Endometrium (tissue), 2 donors: Measurements from ENCODE around the gene CSNK2A1.

Source experiments
- FAIRE-seq: peaks from 2 replicates; lab custom pipeline; 2012; peaks lifted over from hg19 to GRCh38; lab: Jason Lieb, UNC
- donor health status: control.
- donor health status: control.

CSNK2A1 gene

DNA sequence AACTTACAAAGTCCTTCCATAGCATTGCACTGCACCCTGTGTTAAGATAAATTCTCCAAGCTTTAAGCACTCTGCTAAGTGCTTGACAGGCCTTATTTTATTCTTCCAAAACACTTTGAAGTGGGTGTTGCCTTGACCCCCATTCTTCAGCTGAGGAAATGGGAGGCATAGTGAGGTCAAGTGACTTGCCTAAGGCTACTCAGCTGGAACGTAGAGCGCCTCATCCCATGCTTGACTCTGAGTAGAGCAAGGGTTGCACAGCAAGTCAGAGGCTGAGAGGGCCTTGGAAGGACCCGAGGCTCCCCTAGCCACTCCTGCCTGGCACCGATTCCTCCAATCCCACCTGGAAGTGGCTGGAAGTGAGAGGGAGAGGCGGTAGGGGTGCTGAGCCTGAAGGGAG lies 19.6 kb upstream of the CSNK2A1 start:
- no peak for FAIRE-seq

- no peak for FAIRE-seq
These were observed 18.8 kb upstream of the CSNK2A1 start for GRCh38 chr20:562232-562897.

DNA sequence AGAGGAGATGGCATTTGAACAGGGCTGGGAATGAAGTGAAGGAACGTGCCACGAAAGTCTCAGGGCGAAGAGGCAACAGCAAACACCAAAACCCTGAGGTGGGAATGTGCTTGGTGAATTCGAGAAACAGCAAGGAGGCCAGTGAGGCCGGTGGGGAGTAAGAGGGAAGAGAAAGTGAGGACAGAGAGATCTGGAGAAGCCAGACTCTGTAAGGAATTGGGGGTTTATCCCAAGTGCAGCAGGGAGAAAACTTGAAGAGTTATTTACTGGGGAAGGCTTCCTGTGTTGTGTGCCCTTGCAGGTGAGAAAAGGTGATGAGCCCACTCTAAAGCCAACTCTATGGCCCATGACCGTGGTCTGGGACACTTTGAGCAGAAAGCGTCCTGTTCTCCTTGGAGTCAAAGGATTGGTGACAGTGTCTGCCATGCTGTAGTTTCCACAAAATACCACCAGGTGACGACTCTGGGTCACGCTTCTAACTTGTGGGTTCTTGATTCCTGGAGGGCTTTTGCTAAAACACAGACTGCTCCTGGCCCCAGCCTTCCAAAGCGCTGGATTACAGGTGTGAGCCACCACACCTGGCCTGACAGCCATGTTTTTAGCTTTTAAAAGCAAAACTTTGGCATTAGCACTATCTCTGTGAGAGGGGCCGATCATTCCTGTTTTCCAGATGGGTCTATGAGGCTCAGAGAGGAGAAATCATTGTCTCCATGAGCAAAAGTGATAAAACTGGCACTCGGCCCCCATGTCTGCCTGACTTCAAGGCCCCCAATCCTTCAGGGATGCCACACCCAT lies 18.0 kb upstream of the CSNK2A1 start:
- FAIRE-seq: no peak

DNA sequence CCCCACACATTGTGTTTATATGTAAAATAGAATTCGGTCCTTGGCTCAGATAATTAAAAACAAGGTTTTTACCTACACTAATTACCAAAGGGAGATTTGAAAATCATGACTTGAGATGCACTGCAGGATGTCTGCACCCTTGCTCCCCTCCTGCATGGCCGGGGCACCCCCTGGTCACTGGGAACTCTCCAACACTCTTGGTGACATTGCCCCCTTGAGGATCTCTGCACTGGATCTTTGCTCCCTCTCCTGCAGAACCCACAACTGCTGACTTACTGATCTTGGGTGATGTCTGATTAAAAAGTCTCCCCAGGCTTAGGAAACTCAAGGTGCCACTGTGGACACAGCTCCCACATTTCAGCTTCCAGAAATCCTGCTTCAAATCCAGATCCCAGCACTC lies 17.1 kb upstream of the CSNK2A1 start:
- no peak for FAIRE-seq

GRCh38 chr20:558117-558516 lies 14.5 kb upstream of the CSNK2A1 start:
- no peak for FAIRE-seq

GRCh38 chr20:556984-557383 lies 13.4 kb upstream of the CSNK2A1 start:
- no peak for FAIRE-seq

GRCh38 chr20:555976-556385 lies 12.4 kb upstream of the CSNK2A1 start:
- FAIRE-seq: no peak

- FAIRE-seq: no peak
These were observed 7.0 kb upstream of the CSNK2A1 start for GRCh38 chr20:550611-551010.

DNA sequence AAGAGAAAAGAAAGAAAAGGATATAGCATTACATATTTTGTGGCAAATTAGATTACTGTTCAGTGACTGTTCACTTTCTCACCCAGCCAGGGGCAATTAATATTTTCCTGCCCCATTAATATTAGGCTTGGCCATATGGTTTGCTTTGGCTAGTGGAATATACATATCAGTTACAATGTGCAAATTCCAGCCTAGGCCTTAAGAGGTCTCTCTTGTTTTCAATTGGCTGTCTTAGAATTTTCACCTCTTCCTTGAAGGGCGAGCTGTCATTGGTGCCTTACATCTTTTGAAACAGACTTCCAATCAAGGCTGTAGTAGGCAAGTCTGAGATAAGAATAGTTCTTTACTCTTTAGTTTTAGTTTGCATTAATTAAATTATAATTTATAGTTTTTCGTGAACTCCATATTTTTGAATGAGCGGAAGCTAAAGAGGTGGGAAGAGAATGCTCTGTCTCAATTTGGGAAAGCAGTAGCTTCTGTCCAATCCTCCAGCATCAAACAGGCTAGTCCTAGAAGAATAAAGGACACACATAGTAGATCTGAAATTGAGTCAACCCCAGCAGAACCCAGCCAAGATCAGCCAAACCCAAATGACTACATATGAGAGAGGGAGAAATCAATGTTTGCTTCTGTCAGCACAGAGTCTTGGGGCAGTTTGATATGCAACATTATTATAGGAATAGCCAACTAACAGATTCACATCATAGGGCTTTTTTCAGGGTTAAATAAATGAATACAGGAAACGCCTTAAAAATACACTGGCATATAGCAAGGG lies 6.3 kb upstream of the CSNK2A1 start:
- FAIRE-seq: no peak

DNA sequence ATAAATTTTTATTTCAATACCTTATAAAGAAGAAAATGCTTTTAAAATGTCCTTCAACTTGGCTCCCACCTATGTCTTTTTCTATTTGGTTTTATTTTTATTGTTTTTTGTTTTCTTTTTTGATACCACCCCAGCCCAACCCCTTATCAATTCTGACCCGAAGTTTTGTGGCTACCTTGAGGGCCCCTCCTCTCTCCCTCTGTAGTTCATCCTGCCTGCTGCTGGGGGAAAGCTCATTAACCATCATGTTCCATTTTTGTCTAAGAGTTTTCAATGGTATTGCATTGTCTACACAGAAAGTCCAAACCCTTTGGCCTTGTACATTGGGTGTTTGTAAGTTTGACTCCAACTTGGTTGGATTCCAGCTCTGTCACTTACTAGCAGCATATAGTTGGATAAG lies 5.3 kb upstream of the CSNK2A1 start:
- FAIRE-seq: no peak

- FAIRE-seq: no peak
These were observed 3.8 kb upstream of the CSNK2A1 start for GRCh38 chr20:547394-547793.

GRCh38 chr20:546353-546752 lies 2.8 kb upstream of the CSNK2A1 start:
- FAIRE-seq: no peak

DNA sequence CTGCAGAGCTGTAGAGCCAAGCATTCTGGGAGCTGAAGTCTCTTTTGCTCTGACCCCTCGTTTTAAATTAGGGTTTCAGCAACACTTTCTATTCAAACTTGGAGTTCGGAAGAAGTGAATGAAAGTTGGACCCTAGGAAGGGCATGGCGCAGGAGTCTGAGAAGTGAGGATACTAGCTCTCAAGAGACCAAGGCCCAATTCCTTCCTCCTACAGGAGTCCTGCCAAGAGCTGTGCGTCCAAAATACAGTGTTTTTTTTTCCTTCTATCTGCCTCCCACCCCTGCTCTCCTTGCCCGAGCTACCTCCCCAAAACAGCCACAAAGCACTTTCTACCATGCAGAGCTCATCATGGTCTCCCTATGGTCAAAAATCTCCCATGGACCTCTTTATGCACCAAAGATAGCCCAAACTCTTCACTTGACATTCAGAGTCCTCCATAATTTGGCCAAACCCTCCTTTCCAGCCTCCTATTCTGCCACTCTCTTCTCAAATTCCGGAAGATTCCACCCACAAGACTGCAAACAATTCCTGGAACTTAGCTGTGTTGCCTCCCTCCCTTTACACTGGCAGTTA lies 649 bp upstream of the CSNK2A1 start:
- FAIRE-seq: no peak

DNA sequence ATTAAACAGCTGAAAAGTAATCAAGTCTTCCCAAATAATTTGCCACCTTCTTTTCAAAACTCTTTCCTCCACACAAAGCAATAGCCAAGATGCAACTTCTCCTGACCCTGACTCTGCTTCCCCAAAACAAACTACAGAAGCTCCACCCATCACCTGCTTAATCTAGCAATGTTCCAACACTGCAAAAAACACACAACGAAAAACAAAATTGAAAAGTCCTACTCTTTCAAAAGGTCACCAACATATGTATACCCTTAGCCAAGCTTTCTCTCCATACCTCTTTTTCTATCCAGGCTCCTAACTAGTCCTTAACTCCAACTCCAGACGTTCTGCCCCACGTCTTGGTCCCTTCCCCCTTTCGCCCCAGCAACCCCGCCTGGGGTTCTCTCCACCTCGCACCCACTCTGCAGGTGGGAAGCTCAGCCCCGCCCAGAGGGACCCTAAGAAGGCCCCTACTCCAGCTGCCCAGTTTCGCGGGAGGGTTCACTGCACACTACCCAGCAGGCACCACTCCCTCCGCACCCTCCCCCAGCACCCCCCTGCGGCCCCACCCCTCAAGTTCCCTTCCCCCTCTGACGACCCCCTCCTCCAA lies 717 bp downstream of the CSNK2A1 start:
- FAIRE-seq: no peak

- FAIRE-seq: no peak
These were observed 3.0 kb downstream of the CSNK2A1 start for GRCh38 chr20:540391-541201.

DNA sequence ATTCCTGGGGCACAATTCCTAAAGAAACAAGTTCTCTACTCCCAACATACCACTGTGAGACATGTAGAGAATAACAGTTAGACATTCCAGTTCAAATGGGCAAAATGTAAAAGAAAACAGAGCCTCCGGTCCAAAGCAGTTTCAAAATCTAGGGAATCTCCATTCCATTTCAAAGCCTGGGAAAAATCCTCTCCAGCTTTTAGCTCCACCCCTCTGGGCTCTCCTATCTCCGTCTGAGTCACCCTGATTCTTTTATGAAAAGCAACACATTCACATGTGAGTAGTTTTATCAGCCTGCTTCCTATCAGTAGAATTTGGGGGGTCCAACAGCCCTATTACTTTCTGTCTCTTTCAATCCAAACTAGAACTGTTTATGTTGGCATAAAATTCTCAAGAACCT lies 3.7 kb downstream of the CSNK2A1 start:
- FAIRE-seq: no peak

- no peak for FAIRE-seq
These were observed 4.4 kb downstream of the CSNK2A1 start for GRCh38 chr20:539191-539590.

DNA sequence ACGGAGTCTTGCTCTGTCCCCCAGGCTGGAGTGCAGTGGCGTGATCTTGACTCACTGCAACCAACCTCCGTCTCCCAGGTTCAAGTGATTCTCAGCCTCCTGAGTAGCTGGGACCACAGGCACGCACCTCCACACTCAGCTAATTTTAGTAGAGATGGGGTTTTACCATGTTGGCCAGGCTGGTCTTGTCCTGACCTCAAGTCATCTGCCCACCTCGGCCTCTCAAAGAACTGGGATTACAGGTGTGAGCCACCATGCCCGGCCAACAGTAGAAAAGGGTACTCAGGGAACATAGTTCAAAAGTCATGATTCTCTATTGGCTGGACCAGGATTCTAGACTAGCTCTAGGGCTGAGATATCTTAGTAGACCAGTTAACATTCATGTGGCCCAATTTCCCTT lies 5.6 kb downstream of the CSNK2A1 start:
- FAIRE-seq: no peak

DNA sequence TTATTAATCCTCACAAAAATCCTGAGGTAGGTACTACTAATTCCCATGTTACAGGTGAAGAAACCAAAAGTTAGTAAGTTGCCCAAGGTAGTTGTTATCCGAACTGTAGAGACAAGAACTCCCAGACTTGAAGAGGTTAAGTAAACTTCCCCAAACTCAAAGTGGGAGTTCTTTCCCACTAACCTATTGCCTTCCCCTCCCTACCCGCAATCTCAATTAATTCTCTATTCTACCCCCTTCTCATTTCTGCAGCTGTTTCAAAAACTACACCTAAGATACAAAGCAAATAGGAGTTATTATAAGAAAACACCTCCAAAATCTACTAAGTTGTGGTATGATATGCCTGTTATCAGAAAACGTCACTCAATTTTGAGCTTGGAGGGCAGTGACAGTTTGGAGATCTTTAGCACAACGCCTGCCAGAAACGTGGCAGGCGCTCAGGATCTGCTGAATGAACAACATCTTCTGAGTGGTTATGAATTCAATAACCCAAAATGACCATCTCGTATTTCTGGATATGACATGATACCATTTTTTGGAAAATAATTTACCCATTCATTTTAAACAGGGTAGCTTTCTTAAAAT lies 7.1 kb downstream of the CSNK2A1 start:
- FAIRE-seq: no peak

- no peak for FAIRE-seq
These were observed 7.6 kb downstream of the CSNK2A1 start for GRCh38 chr20:535958-536357.

GRCh38 chr20:533526-533925 lies 10.1 kb downstream of the CSNK2A1 start:
- no peak for FAIRE-seq
